Measurements from ENCODE around the gene SPN.

SPN gene

DNA sequence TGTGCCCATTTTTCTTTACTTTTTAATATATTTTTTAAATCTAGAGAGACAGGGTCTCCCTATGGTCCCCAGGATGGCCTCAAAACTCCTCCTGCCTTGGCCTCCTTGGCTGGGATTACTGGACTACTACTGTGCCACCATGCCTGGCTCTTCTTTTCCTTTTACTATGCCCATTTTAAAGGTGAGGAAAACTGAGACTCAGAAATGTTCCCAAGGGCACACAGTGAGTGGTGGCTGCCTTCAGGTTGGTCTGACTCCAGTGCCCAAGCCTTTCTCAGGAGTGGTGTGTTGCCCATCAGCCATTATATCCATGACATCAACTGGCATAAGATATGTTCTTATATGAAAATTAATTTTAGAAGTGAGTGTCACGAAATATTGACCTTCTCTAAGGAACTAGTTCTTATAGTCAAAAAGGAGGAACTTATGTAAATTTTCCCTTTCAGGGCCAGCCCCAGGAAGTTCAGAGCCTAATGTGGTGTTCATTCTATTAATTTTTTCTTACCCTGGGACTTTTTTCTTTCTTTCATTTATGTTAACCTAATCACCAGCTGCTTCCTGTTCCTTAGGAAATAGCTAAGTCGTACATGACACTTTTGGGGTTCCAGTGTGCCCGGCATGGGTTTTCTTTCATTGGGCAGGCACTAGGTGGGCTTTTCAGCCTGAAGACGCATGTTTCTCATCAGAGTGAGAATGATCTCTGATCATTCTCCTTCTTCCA, 17.9 kb upstream of the SPN start:
- Histone ChIP-seq H3K27ac (no peak overlapping the region), H3K4me3 (ENCODE audit: low read depth, low read length) (no peak overlapping the region), H3K36me3 (replicated peaks) (no peaks in the 10 kb centered on the region), H3K27me3 (replicated peaks) (no peaks in the 10 kb centered on the region)
- in situ Hi-C loops (cut with HindIII; ENCODE audit: low pct_ligation_motif_present, low sequenced_read_pairs) = no loop called here
- TF ChIP-seq CTCF (IDR thresholded peaks at IDR 0.05; ENCODE audit: low read depth, low read length, missing control alignments) = no peak
- no peak for DNase-seq

GRCh38 chr16:29645694-29646187, 17.3 kb upstream of the SPN start:
- TF ChIP-seq CTCF (IDR thresholded peaks at IDR 0.05; ENCODE audit: low read depth, low read length, missing control alignments) = no peak
- no peaks in the 10 kb centered on the region for H3K27me3 ChIP-seq (replicated peaks)
- H3K36me3 ChIP-seq (replicated peaks) = no peaks in the 10 kb centered on the region
- in situ Hi-C loops (cut with HindIII; ENCODE audit: low pct_ligation_motif_present, low sequenced_read_pairs) = no loop called here
- no peak overlapping the region for H3K4me3 ChIP-seq (ENCODE audit: low read depth, low read length)
- H3K27ac ChIP-seq = no peak overlapping the region
- no peak for DNase-seq

DNA sequence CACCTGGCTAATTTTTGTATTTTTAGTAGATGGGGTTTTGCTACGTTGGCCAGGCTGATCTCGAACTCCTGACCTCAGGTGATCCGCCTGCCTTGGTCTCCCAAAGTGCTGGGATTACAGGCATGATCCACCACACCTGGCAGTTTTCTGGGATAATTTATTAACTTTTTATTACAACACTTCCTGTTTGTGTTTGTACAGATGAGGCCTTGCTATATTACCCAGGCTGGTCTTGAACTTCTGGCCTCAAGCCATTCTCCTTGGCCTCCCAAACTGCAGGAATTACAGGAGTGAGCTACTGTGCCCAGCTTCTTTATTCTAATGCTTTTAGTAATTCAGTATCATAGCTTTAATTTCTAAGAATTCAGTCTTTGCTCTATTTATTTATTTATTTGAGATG, 16.1 kb upstream of the SPN start:
- Histone ChIP-seq H3K27ac (no peak overlapping the region), H3K4me3 (ENCODE audit: low read depth, low read length) (no peak overlapping the region), H3K27me3 (replicated peaks) (no peaks in the 10 kb centered on the region), H3K36me3 (replicated peaks) (no peaks in the 10 kb centered on the region)
- in situ Hi-C loops (cut with HindIII; ENCODE audit: low pct_ligation_motif_present, low sequenced_read_pairs) = no loop called here
- no peak for DNase-seq
- no peak for TF ChIP-seq CTCF (IDR thresholded peaks at IDR 0.05; ENCODE audit: low read depth, low read length, missing control alignments)

DNA sequence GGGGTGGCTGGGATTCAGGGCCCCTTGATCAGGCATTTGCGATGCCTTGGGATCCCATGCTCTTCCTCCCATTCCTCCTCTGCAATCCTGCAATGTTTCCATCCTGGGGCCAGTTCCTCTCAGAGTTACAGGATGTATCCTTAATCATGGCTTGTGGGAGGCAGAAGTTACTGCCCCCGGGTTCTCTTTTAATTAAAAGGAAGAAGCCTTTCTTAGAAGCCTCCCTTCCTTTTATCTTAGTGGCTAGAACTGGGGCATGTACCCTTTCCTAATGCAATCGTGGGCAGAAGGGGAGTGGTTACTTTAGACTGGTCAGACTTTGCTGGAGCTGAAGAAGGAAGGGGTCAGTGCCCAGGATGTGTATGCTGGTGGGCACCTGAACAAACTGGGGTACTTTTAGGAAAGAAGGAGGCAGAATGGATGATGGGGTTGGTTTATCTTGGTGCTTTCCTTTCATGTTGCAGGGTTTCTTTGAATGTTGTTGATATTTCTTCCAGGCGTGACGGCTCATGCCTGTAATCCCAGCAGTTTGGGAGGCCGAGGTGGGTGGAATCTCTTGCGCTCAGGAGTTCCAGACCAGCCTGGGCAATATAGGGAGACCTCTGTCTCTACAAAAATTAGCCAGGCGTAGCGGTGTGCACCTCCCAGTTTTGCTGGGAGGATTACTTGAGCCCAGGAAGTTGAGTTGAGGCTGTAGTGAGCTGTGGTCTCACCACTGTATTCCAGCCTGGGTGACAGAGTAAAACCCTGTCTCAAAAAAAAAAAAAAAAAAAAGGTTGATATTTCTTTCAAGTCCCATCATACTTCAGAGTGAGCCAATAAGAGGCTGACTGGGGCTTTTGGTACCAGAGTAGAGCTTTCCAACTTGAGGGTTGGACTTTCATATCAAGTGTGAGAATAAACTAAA, 13.2 kb upstream of the SPN start:
- H3K27ac ChIP-seq = no peak overlapping the region
- in situ Hi-C loops (cut with HindIII; ENCODE audit: low pct_ligation_motif_present, low sequenced_read_pairs) = no loop called here
- H3K4me3 ChIP-seq (ENCODE audit: low read depth, low read length) = no peak overlapping the region
- no peaks in the 10 kb centered on the region for H3K36me3 ChIP-seq (replicated peaks)
- DNase-seq = no peak
- H3K27me3 ChIP-seq (replicated peaks) = no peaks in the 10 kb centered on the region
- no peak for TF ChIP-seq CTCF (IDR thresholded peaks at IDR 0.05; ENCODE audit: low read depth, low read length, missing control alignments)

- Histone ChIP-seq H3K36me3 (replicated peaks) (no peaks in the 10 kb centered on the region), H3K27me3 (replicated peaks) (no peaks in the 10 kb centered on the region), H3K4me3 (ENCODE audit: low read depth, low read length) (no peak overlapping the region), H3K27ac (no peak overlapping the region)
- TF ChIP-seq CTCF (IDR thresholded peaks at IDR 0.05; ENCODE audit: low read depth, low read length, missing control alignments) = no peak
- in situ Hi-C loops (cut with HindIII; ENCODE audit: low pct_ligation_motif_present, low sequenced_read_pairs) = no loop called here
- DNase-seq = no peak
Observed at GRCh38 chr16:29650771-29651170, 12.3 kb upstream of the SPN start.

All from brain microvascular endothelial cell (primary cell).